ENCODE data around the gene SLC16A2. TPM values are rescaled to one million over a fixed set of nuclear protein-coding genes. Genes with fewer than 3 reads are reported as not detected.

Gene SLC16A2
- total RNA-seq, 1 experiment from 2014 or later: 8.5 TPM

DNA sequence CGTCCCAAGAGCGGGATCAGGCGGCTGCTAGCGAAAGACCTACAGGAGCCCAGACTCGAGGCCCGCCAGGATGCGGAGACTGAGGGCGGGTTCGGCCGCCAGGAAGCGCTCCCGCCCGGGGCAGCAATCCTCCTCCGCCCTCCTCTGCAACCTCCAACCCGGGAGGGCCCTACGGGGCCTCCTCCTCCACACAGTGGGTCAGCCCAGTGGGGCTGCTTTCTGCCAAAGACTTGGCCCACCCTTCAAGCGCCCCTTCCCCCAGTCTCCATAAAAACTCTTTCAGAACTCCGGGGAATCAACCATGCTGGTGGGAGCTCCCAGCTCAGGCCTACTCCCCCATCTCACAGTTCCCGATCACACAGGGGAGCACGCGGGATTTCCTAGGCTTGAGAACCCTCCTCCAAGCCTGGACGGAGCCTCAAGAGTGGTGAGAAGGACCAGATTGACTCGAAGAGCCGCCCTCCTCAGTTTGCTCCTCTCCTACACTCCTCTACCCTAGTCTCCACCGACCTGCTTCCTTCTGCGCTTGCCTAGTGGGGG is 115.6 kb downstream of the SLC16A2 start:
- Histone ChIP-seq H3K9ac (ENCODE audit: low read length) (peak overlapping the region; percentile 64), H3K36me3 (ENCODE audit: low read depth, low read length) (no peaks in the 10 kb centered on the region), H3K4me1 (ENCODE audit: insufficient read depth, low read length) (peaks cover 14% of the 10 kb centered on the region), H3F3A (ENCODE audit: low read length, unreplicated experiment) (no peaks in the 10 kb centered on the region), H3K9me2 (replicated peaks; ENCODE audit: low read length) (no peaks in the 10 kb centered on the region), H3K4me2 (ENCODE audit: low read length) (peak overlapping the region; percentile 91), H3K79me2 (ENCODE audit: low read length) (no peaks in the 10 kb centered on the region), H3K27me3 (ENCODE audit: low read length) (no peaks in the 10 kb centered on the region), H3K4me3 (ENCODE audit: low read length) (peak overlapping the region; percentile 71), H4K20me1 (ENCODE audit: low read length) (no peaks in the 10 kb centered on the region), H3K9me3 (ENCODE audit: low read length) (no peaks in the 10 kb centered on the region), H3K27ac (ENCODE audit: low read length) (peak overlapping the region; percentile 23; the same call in 1 of the 2 replicates), H2AFZ (ENCODE audit: low read length) (peak overlapping the region; percentile 96)
- CTCF ChIA-PET: interaction anchor here (0.6 kb wide), 1 partner anchor 154 kb away, joined by 3 read pairs; no protein-coding TSS in a partner anchor
- DNase-seq: no peak
- POLR2A ChIA-PET (ENCODE audit: unreplicated experiment): interaction anchor here (0.7 kb wide), 1 partner anchor 58 kb away, joined by 3 read pairs; no protein-coding TSS in a partner anchor
- intact Hi-C loops (cut with micrococcal nuclease): loop anchor here (5.0 kb wide), 1 partner anchor 80 kb away; no protein-coding TSS in a partner anchor
- BruUV-seq (replicated peaks): TSS peak; percentile 43
- TF ChIP-seq EZH2phosphoT487 (IDR thresholded peaks at IDR 0.05; ENCODE audit: borderline replicate concordance, low read length) (no peak), CTCF (conservative IDR thresholded peaks at IDR 0.05; ENCODE audit: low read depth, low read length) (0 out of 2 replicates have a peak, but pooled peaks have one; percentile 8)
- ATAC-seq: peak; percentile 23

- no peaks in the 10 kb centered on the region for H3K9me3 ChIP-seq (ENCODE audit: low read length)
- no peaks in the 10 kb centered on the region for H3K79me2 ChIP-seq (ENCODE audit: low read length)
- H3K4me1 ChIP-seq (ENCODE audit: insufficient read depth, low read length): peaks cover 6% of the 10 kb centered on the region
- H3K9me2 ChIP-seq (replicated peaks; ENCODE audit: low read length): no peaks in the 10 kb centered on the region
- CTCF ChIA-PET: no interaction called here
- POLR2A ChIA-PET (ENCODE audit: unreplicated experiment): no interaction called here
- no peaks in the 10 kb centered on the region for H4K20me1 ChIP-seq (ENCODE audit: low read length)
- H3K4me2 ChIP-seq (ENCODE audit: low read length): no peak overlapping the region
- no peak overlapping the region for H3K9ac ChIP-seq (ENCODE audit: low read length)
- no peaks in the 10 kb centered on the region for H3F3A ChIP-seq (ENCODE audit: low read length, unreplicated experiment)
- no peak overlapping the region for H3K27ac ChIP-seq (ENCODE audit: low read length)
- no peak for DNase-seq
- H3K27me3 ChIP-seq (ENCODE audit: low read length): no peaks in the 10 kb centered on the region
- BruUV-seq (replicated peaks): no TSS peak
- no peak overlapping the region for H2AFZ ChIP-seq (ENCODE audit: low read length)
- no peak overlapping the region for H3K4me3 ChIP-seq (ENCODE audit: low read length)
- no peaks in the 10 kb centered on the region for H3K36me3 ChIP-seq (ENCODE audit: low read depth, low read length)
- intact Hi-C loops (cut with micrococcal nuclease): no loop called here
- ATAC-seq: no peak
- TF ChIP-seq CTCF (conservative IDR thresholded peaks at IDR 0.05; ENCODE audit: low read depth, low read length) (no peak), EZH2 (IDR thresholded peaks at IDR 0.05; ENCODE audit: low read length, unreplicated experiment) (no peak), EZH2phosphoT487 (IDR thresholded peaks at IDR 0.05; ENCODE audit: borderline replicate concordance, low read length) (no peak)
These were observed 119.4 kb downstream of the SLC16A2 start for GRCh38 chrX:74540635-74541249.

DNA sequence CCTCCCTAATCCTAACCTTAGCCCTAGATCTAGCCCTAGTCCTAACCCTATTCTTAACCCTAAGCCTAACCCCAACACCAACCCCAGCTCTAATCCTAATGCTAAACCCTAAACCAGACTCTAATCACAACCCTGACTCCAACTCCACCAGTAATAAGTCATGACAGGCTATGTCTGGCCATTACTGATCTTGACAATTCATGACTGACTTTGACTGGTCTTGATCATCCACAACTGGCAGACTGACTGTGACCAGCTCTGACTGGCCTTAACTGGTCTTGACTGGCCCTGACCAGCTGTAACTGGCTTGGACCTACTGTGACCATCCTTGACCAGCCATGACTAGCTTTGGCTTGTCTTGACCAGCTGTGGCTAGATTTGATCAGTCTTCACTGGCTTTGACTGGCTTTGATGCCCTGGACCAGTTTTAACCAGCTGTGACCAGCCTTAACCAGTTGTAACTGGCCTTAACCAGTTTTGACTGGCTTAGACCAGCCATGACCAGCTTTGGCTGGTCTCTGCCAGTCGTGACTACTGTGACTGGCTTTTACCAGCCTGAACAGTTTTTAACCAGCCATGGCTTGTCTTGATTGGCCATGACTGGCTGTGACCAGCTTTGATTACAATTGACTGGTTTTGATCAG is 124.7 kb downstream of the SLC16A2 start:
- ChIA-PET CTCF (no interaction called here), POLR2A (ENCODE audit: unreplicated experiment) (no interaction called here)
- TF ChIP-seq EZH2 (IDR thresholded peaks at IDR 0.05; ENCODE audit: low read length, unreplicated experiment): no peak
- no peak for TF ChIP-seq EZH2phosphoT487 (IDR thresholded peaks at IDR 0.05; ENCODE audit: borderline replicate concordance, low read length)
- TF ChIP-seq CTCF (conservative IDR thresholded peaks at IDR 0.05; ENCODE audit: low read depth, low read length): no peak
- Histone ChIP-seq H2AFZ (ENCODE audit: low read length) (no peak overlapping the region), H3K9me2 (replicated peaks; ENCODE audit: low read length) (no peaks in the 10 kb centered on the region), H3K4me3 (ENCODE audit: low read length) (no peak overlapping the region), H3K79me2 (ENCODE audit: low read length) (no peaks in the 10 kb centered on the region), H3K4me1 (ENCODE audit: insufficient read depth, low read length) (no peaks in the 10 kb centered on the region), H3K36me3 (ENCODE audit: low read depth, low read length) (no peaks in the 10 kb centered on the region; the same call in 1 of the 2 replicates), H4K20me1 (ENCODE audit: low read length) (no peaks in the 10 kb centered on the region), H3K27ac (ENCODE audit: low read length) (no peak overlapping the region), H3F3A (ENCODE audit: low read length, unreplicated experiment) (no peaks in the 10 kb centered on the region), H3K27me3 (ENCODE audit: low read length) (no peaks in the 10 kb centered on the region), H3K4me2 (ENCODE audit: low read length) (no peak overlapping the region), H3K9me3 (ENCODE audit: low read length) (no peaks in the 10 kb centered on the region), H3K9ac (ENCODE audit: low read length) (no peak overlapping the region)
- no peak for DNase-seq
- no TSS peak for BruUV-seq (replicated peaks)
- ATAC-seq: no peak
- intact Hi-C loops (cut with micrococcal nuclease): no loop called here

Data from PC-3 (cell line).